VCaP (cell line): ENCODE measurements around the gene GALNT9.

Experiments used
- H3K27ac ChIP-seq: fragments of 450-650 bp; 2 replicates; pipeline ENCODE4 v1.5.1; 2017
- CTCF ChIP-seq: fragments of 450-650 bp; conservative IDR thresholded peaks from 2 replicates; pipeline ENCODE4 v1.5.1; 2017; ENCODE audit warnings: mild to moderate bottlenecking, moderate library complexity

Gene GALNT9

GRCh38 chr12:132276066-132276826 is 53.1 kb downstream of the GALNT9 start:
- no peak for TF ChIP-seq CTCF
- no peak overlapping the region for H3K27ac ChIP-seq

- H3K27ac ChIP-seq = no peak overlapping the region
- no peak for TF ChIP-seq CTCF
These were observed 53.8 kb downstream of the GALNT9 start for GRCh38 chr12:132275631-132276030.

- H3K27ac ChIP-seq = no peak overlapping the region
- no peak for TF ChIP-seq CTCF
These were observed 54.3 kb downstream of the GALNT9 start for GRCh38 chr12:132275110-132275531.

- no peak for TF ChIP-seq CTCF
- H3K27ac ChIP-seq = no peak overlapping the region
These were observed 55.4 kb downstream of the GALNT9 start for GRCh38 chr12:132273992-132274334.

- no peak overlapping the region for H3K27ac ChIP-seq
- TF ChIP-seq CTCF = no peak
These were observed 56.7 kb downstream of the GALNT9 start for GRCh38 chr12:132272711-132273110.

- no peak overlapping the region for H3K27ac ChIP-seq
- no peak for TF ChIP-seq CTCF
These were observed 57.7 kb downstream of the GALNT9 start for GRCh38 chr12:132271755-132272092.

- H3K27ac ChIP-seq = no peak overlapping the region
- no peak for TF ChIP-seq CTCF
These were observed 58.2 kb downstream of the GALNT9 start for GRCh38 chr12:132270969-132271754.
